ENCODE data around the gene FIBIN. TPM values are rescaled to one million over a fixed set of nuclear protein-coding genes. Genes with fewer than 3 reads are reported as not detected.

The FIBIN gene
- total RNA-seq, 1 experiment from 2014 or later = 0.37 TPM

- no peak for TF ChIP-seq ZNF671 (CRISPR knock-in tag; IDR thresholded peaks at IDR 0.05)
- no peak for TF ChIP-seq ZNF416 (CRISPR knock-in tag; IDR thresholded peaks at IDR 0.05)
- no peak for TF ChIP-seq IRF2 (CRISPR knock-in tag; IDR thresholded peaks at IDR 0.05; ENCODE audit: borderline replicate concordance, low read depth)
Measured at GRCh38 chr11:27004103-27004502, 10.2 kb downstream of the FIBIN start (continued).

- no peak for TF ChIP-seq CREB1 (CRISPR knock-in tag; IDR thresholded peaks at IDR 0.05)
- TF ChIP-seq ZNF416 (CRISPR knock-in tag; IDR thresholded peaks at IDR 0.05) = no peak
- TF ChIP-seq ZNF281 (CRISPR knock-in tag; IDR thresholded peaks at IDR 0.05) = no peak
- no peak for TF ChIP-seq RELA (CRISPR knock-in tag; IDR thresholded peaks at IDR 0.05; ENCODE audit: borderline replicate concordance)
- TF ChIP-seq ESRRA (CRISPR knock-in tag; IDR thresholded peaks at IDR 0.05; ENCODE audit: borderline replicate concordance) = no peak
- TF ChIP-seq ZNF396 (CRISPR knock-in tag; IDR thresholded peaks at IDR 0.05; ENCODE audit: borderline replicate concordance) = no peak
- TF ChIP-seq ZNF138 (CRISPR knock-in tag; conservative IDR thresholded peaks at IDR 0.05) = no peak
- Mint-ChIP-seq H3K9me3 (no peaks in the 10 kb centered on the region), H3K27me3 (ENCODE audit: low read depth) (no peaks in the 10 kb centered on the region; the same call in 1 of the 2 replicates), H3K4me3 (no peak overlapping the region), H3K4me1 (peaks cover 6% of the 10 kb centered on the region; the same call in 1 of the 2 replicates), H3K27ac (no peak overlapping the region), H3K36me3 (no peaks in the 10 kb centered on the region)
- CTCF ChIA-PET = no interaction called here
- ATAC-seq = no peak
- DNase-seq (ENCODE audit: low spot score) = no peak
- POLR2A ChIA-PET = no interaction called here
Measured at GRCh38 chr11:27008811-27009535, 15.1 kb downstream of the FIBIN start.

- DNase-seq (ENCODE audit: low spot score) = no peak
- no peak overlapping the region; the same call in 1 of the 2 replicates for H3K27ac Mint-ChIP-seq
- ChIA-PET CTCF (no interaction called here), POLR2A (no interaction called here)
- H3K36me3 Mint-ChIP-seq = no peaks in the 10 kb centered on the region
- peaks cover 6% of the 10 kb centered on the region; the same call in 1 of the 2 replicates for H3K4me1 Mint-ChIP-seq
- H3K9me3 Mint-ChIP-seq = no peaks in the 10 kb centered on the region
- no peak for TF ChIP-seq ZMAT4 (CRISPR knock-in tag; IDR thresholded peaks at IDR 0.05)
- TF ChIP-seq NR2C2 (CRISPR knock-in tag; IDR thresholded peaks at IDR 0.05) = no peak
- no peak for TF ChIP-seq ZNF512 (CRISPR knock-in tag; IDR thresholded peaks at IDR 0.05; ENCODE audit: borderline replicate concordance)
- TF ChIP-seq ZNF416 (CRISPR knock-in tag; IDR thresholded peaks at IDR 0.05) = no peak
- H3K27me3 Mint-ChIP-seq (ENCODE audit: low read depth) = no peaks in the 10 kb centered on the region
- ATAC-seq = no peak
- no peak overlapping the region for H3K4me3 Mint-ChIP-seq
Measured at GRCh38 chr11:27011560-27012233, 17.8 kb downstream of the FIBIN start.

GRCh38 chr11:27012234-27012921 lies 18.5 kb downstream of the FIBIN start:
- CTCF ChIA-PET = no interaction called here
- TF ChIP-seq ZNF219 (CRISPR knock-in tag; IDR thresholded peaks at IDR 0.05; ENCODE audit: borderline replicate concordance) (no peak), NFE2L1 (CRISPR knock-in tag; IDR thresholded peaks at IDR 0.05) (no peak), ZNF423 (CRISPR knock-in tag; IDR thresholded peaks at IDR 0.05) (no peak), CREM (CRISPR knock-in tag; IDR thresholded peaks at IDR 0.05) (no peak), AR (CRISPR knock-in tag; IDR thresholded peaks at IDR 0.05) (no peak), MLX (CRISPR knock-in tag; IDR thresholded peaks at IDR 0.05) (no peak), E2F1 (CRISPR knock-in tag; IDR thresholded peaks at IDR 0.05) (no peak), ZNF416 (CRISPR knock-in tag; IDR thresholded peaks at IDR 0.05) (no peak)

More at GRCh38 chr11:27012234-27012921, 18.5 kb downstream of the FIBIN start:
- Mint-ChIP-seq H3K36me3 (no peaks in the 10 kb centered on the region), H3K4me1 (peaks cover 6% of the 10 kb centered on the region; the same call in 1 of the 2 replicates), H3K4me3 (no peak overlapping the region), H3K27ac (no peak overlapping the region), H3K9me3 (no peaks in the 10 kb centered on the region), H3K27me3 (ENCODE audit: low read depth) (no peaks in the 10 kb centered on the region)
- DNase-seq (ENCODE audit: low spot score) (no peak), ATAC-seq (no peak)
- POLR2A ChIA-PET = no interaction called here
